ENCODE data around the gene GPR132. TPM values are rescaled to one million over a fixed set of nuclear protein-coding genes. Genes with fewer than 3 reads are reported as not detected.

The GPR132 gene
- total and polyA plus RNA-seq, 2 of the 8 experiments (the other 6 are each of a cell fraction or from before 2014, with no cell fraction given) = 0.11 TPM; not detected in 1

DNA sequence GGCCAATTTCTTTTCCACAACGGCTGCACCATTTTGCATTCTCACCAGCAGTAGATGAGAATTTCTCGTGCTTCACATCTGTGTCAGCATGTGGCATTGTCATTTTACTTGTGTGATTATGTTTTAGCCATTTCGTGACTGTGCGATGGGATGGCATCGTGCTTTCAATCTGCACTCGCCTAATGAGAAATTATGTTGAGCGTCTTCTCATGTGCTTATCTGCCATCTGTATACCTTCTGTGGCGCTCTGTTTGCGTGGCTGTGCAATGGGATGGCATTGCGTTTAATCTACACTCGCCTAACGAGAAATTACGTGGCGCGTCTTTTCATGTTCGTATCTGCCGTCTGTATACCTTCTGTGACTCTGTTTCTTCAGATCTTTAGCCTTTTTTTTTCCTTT lies 14.9 kb upstream of the GPR132 start:
- FAIRE-seq = no peak
- H2BK12ac ChIP-seq (ENCODE audit: low read depth, low read length) = no peak overlapping the region
- H2BK120ac ChIP-seq (replicated peaks; ENCODE audit: low read depth, low read length) = no peak overlapping the region
- H2BK20ac ChIP-seq (ENCODE audit: low read length) = no peak overlapping the region
- DNase-seq (ENCODE audit: low read depth in 1 of 2, low spot score in 2 of 2) = no peak
- H3K4me3 ChIP-seq (ENCODE audit: extremely low read depth in 1 of 4, insufficient read depth in 2 of 4, low read depth in 3 of 4, low read length in 4 of 4) = no peak overlapping the region
- H3K23me2 ChIP-seq (ENCODE audit: low read depth, low read length) = peaks cover 17% of the 10 kb centered on the region; the same call in 1 of the 2 replicates
- H2BK15ac ChIP-seq (ENCODE audit: low read length) = no peak overlapping the region
- H3K36me3 ChIP-seq (ENCODE audit: control insufficient read depth in 2 of 4, insufficient read depth in 4 of 4, low read length in 3 of 4) = no peaks in the 10 kb centered on the region
- no peak overlapping the region for H3K9ac ChIP-seq (replicated peaks in 1 of 4; ENCODE audit: extremely low read depth in 1 of 4, low read depth in 3 of 4, low read length in 3 of 4)
- no peak overlapping the region for H2BK5ac ChIP-seq (ENCODE audit: low read depth, low read length)
- WGBS, 2 experiments (ENCODE audit: extremely low coverage in 1 of 2, insufficient coverage in 1 of 2, insufficient read length in 1 of 2, insufficient replicate concordance in 2 of 2, low coverage in 1 of 2, low lambda C conversion rate in 2 of 2, missing lambda C conversion rate in 1 of 2) = 94% methylated on average over 17 of the region's 17 CpGs; no CpG with 5 or more reads in 1 of the 2 experiments
- CTCF ChIA-PET (ENCODE audit: partially characterized antibody) = interaction anchor here (0.6 to 2.9 kb wide), 2 partner anchors 11 to 74 kb away, joined by 3 to 14 read pairs; no protein-coding TSS in a partner anchor
- no peak overlapping the region for H4K91ac ChIP-seq (replicated peaks; ENCODE audit: insufficient read length, low read length)
- peaks cover 0 to 6% of the 10 kb centered on the region in 2 experiments; a peak in 1 of 4 replicates for H3K9me3 ChIP-seq (ENCODE audit: insufficient read depth in 2 of 2, low read depth in 1 of 2, low read length in 1 of 2)
- H4K8ac ChIP-seq (ENCODE audit: extremely low read depth, insufficient read depth, low read length) = no peak overlapping the region
- H2AK5ac ChIP-seq (ENCODE audit: low read depth, low read length) = no peak overlapping the region
- no peaks in the 10 kb centered on the region for H3K79me2 ChIP-seq (ENCODE audit: control insufficient read depth in 1 of 2, insufficient read depth in 2 of 2, low read length in 2 of 2)
- H4K20me1 ChIP-seq (replicated peaks in 1 of 2; ENCODE audit: control insufficient read depth in 1 of 2, insufficient read depth in 2 of 2, low read length in 2 of 2) = peaks cover 1 to 3% of the 10 kb centered on the region in 2 experiments
- POLR2A ChIA-PET (ENCODE audit: partially characterized antibody) = interaction anchor here (0.9 kb wide), 1 partner anchor 10 kb away, joined by 3 read pairs; no protein-coding TSS in a partner anchor
- H3K23ac ChIP-seq (ENCODE audit: insufficient read length) = no peak overlapping the region
- H3K4ac ChIP-seq (replicated peaks; ENCODE audit: insufficient read length, low read depth, low read length) = no peak overlapping the region
- H3K27ac ChIP-seq (ENCODE audit: low read depth, low read length) = no peak overlapping the region
- no peak overlapping the region for H4K5ac ChIP-seq (ENCODE audit: insufficient read length, low read depth, low read length)
- H3K18ac ChIP-seq (ENCODE audit: extremely low read depth, low read length) = no peak overlapping the region
- H3K56ac ChIP-seq (replicated peaks; ENCODE audit: insufficient read length, low read depth, low read length) = no peak overlapping the region
- H3K4me1 ChIP-seq (replicated peaks in 1 of 4; ENCODE audit: control insufficient read depth in 3 of 4, insufficient read depth in 4 of 4, low read length in 3 of 4) = peaks cover 0 to 7% (median 3%) of the 10 kb centered on the region in 4 experiments; a peak in 5 of 7 replicates
- H2AFZ ChIP-seq (ENCODE audit: low read length) = no peak overlapping the region
- peaks cover 0 to 6% (median 5%) of the 10 kb centered on the region in 4 experiments; a peak in 3 of 7 replicates for H3K27me3 ChIP-seq (replicated peaks in 1 of 4; ENCODE audit: control insufficient read depth in 3 of 4, extremely low read depth in 1 of 4, insufficient read depth in 3 of 4, low read length in 3 of 4)
- H3K79me1 ChIP-seq (ENCODE audit: low read depth, low read length) = no peaks in the 10 kb centered on the region
- no peak overlapping the region for H3K14ac ChIP-seq (ENCODE audit: insufficient read length)
- no peak overlapping the region for H3K4me2 ChIP-seq (ENCODE audit: insufficient read depth in 1 of 2, low read depth in 2 of 2, low read length in 2 of 2)
- TF ChIP-seq NANOG (IDR thresholded peaks at IDR 0.05; ENCODE audit: insufficient read depth, low read depth, low read length, poor library complexity, severe bottlenecking) (no peak), JUN (IDR thresholded peaks at IDR 0.05; ENCODE audit: low read depth, low read length) (no peak), HDAC6 (IDR thresholded peaks at IDR 0.05; ENCODE audit: low read depth, low read length) (no peak), RAD21 (IDR thresholded peaks at IDR 0.05 in 1 of 2, conservative IDR thresholded peaks at IDR 0.05 in 1 of 2; ENCODE audit: low read depth in 2 of 2, low read length in 2 of 2) (no peak), SRF (IDR thresholded peaks at IDR 0.05; ENCODE audit: low read depth, low read length) (no peak), SIRT6 (IDR thresholded peaks at IDR 0.05; ENCODE audit: low read length) (no peak), CHD1 (IDR thresholded peaks at IDR 0.05; ENCODE audit: low read depth, low read length) (no peak), MAFK (IDR thresholded peaks at IDR 0.05; ENCODE audit: low read depth, low read length) (no peak), TAF1 (IDR thresholded peaks at IDR 0.05; ENCODE audit: low read depth, low read length) (no peak), RNF2 (IDR thresholded peaks at IDR 0.05; ENCODE audit: borderline replicate concordance, low read depth, low read length, missing control alignments, poor library complexity, severe bottlenecking) (no peak), EP300 (IDR thresholded peaks at IDR 0.05; ENCODE audit: borderline replicate concordance in 1 of 2, low read depth in 2 of 2, low read length in 2 of 2) (no peak)
- TF ChIP-seq, protein P1, sequence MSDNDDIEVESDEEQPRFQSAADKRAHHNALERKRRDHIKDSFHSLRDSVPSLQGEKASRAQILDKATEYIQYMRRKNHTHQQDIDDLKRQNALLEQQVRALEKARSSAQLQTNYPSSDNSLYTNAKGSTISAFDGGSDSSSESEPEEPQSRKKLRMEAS (IDR thresholded peaks at IDR 0.05) = no peak

Measured in H1 (cell line).